GM15510 (cell line): ENCODE measurements around the gene CCDC93.

Experiments used
- POLR2A ChIP-seq: IDR thresholded peaks from 3 replicates; pipeline ENCODE4 v1.6.1; 2011; ENCODE audit warnings: borderline replicate concordance; ENCODE audit not compliant: insufficient read length; ENCODE audit errors: extremely low read depth

CCDC93 gene

GRCh38 chr2:118049816-118050140, 35.9 kb upstream of the CCDC93 start:
- no peak for TF ChIP-seq POLR2A

GRCh38 chr2:118049140-118049815, 35.4 kb upstream of the CCDC93 start:
- TF ChIP-seq POLR2A, result no peak

GRCh38 chr2:118048401-118048800, 34.5 kb upstream of the CCDC93 start:
- no peak for TF ChIP-seq POLR2A

- TF ChIP-seq POLR2A, result no peak
Measured at GRCh38 chr2:118047380-118047826, 33.5 kb upstream of the CCDC93 start.

- TF ChIP-seq POLR2A, result no peak
Measured at GRCh38 chr2:118046634-118047210, 32.9 kb upstream of the CCDC93 start.

- TF ChIP-seq POLR2A, result no peak
Measured at GRCh38 chr2:118045286-118045685, 31.4 kb upstream of the CCDC93 start.

GRCh38 chr2:118044854-118045253, 31.0 kb upstream of the CCDC93 start:
- no peak for TF ChIP-seq POLR2A

- no peak for TF ChIP-seq POLR2A
Measured at GRCh38 chr2:118044103-118044716, 30.3 kb upstream of the CCDC93 start.

- no peak for TF ChIP-seq POLR2A
Measured at GRCh38 chr2:118040891-118041290, 27.0 kb upstream of the CCDC93 start.

GRCh38 chr2:118032169-118033013, 18.5 kb upstream of the CCDC93 start:
- TF ChIP-seq POLR2A, result no peak

GRCh38 chr2:118031566-118031965, 17.7 kb upstream of the CCDC93 start:
- TF ChIP-seq POLR2A, result no peak

GRCh38 chr2:118029025-118029424, 15.2 kb upstream of the CCDC93 start:
- no peak for TF ChIP-seq POLR2A

GRCh38 chr2:118021356-118021755, 7.5 kb upstream of the CCDC93 start:
- TF ChIP-seq POLR2A, result no peak

- TF ChIP-seq POLR2A, result no peak
Measured at GRCh38 chr2:118019821-118020220, 6.0 kb upstream of the CCDC93 start.

- no peak for TF ChIP-seq POLR2A
Measured at GRCh38 chr2:118016911-118017310, 3.0 kb upstream of the CCDC93 start.
